Measurements from ENCODE around the gene CCNK.

Gene CCNK

GRCh38 chr14:99552021-99552553 lies 70.9 kb downstream of the CCNK start:
- DNase-seq (ENCODE audit: low read depth in 3 of 3) = no peak

- DNase-seq (ENCODE audit: low read depth in 3 of 3) = no peak
Observed at GRCh38 chr14:99552572-99553216, 71.5 kb downstream of the CCNK start.

GRCh38 chr14:99554184-99554583 lies 73.0 kb downstream of the CCNK start:
- DNase-seq (ENCODE audit: low read depth in 3 of 3) = no peak

- no peak for DNase-seq (ENCODE audit: low read depth in 3 of 3)
Observed at GRCh38 chr14:99554757-99555531, 73.7 kb downstream of the CCNK start.

- no peak for DNase-seq (ENCODE audit: low read depth in 3 of 3)
Observed at GRCh38 chr14:99556134-99556791, 75.1 kb downstream of the CCNK start.

GRCh38 chr14:99559286-99559990 lies 78.2 kb downstream of the CCNK start:
- DNase-seq (ENCODE audit: low read depth in 3 of 3) = no peak

GRCh38 chr14:99560403-99560802 lies 79.2 kb downstream of the CCNK start:
- DNase-seq (ENCODE audit: low read depth in 3 of 3) = no peak

- no peak for DNase-seq (ENCODE audit: low read depth in 3 of 3)
Observed at GRCh38 chr14:99560922-99561683, 79.9 kb downstream of the CCNK start.

GRCh38 chr14:99561864-99562263 lies 80.7 kb downstream of the CCNK start:
- DNase-seq (ENCODE audit: low read depth in 3 of 3) = no peak
